ENCODE results near the gene LRRTM4. TPM values are rescaled to one million over a fixed set of nuclear protein-coding genes. Genes with fewer than 3 reads are reported as not detected.
A peak's percentile ranks its signal among the peaks of the same experiment; 100 is the strongest.
"Not testable (repeated sequence)": the region's sequence is repeated elsewhere in the genome, so short reads cannot be mapped to it uniquely, and the experiment has no call there.

The LRRTM4 gene
- total and polyA plus RNA-seq, 2 of the 13 experiments (the other 11 are each of a cell fraction or from before 2014, with no cell fraction given): 1.2 TPM

- H3K9ac ChIP-seq (ENCODE audit: insufficient read depth, low read depth, low read length): no peak overlapping the region
- no peak overlapping the region for H3K27ac ChIP-seq (ENCODE audit: extremely low read length, insufficient read depth, low read length)
- ChIA-PET CTCF (ENCODE audit: low intra/inter-chr PET ratio, low total read pairs) (no interaction called here), POLR2A (no interaction called here)
- H3K9me3 ChIP-seq (ENCODE audit: low read length): no peaks in the 10 kb centered on the region
- WGBS (ENCODE audit: low lambda C conversion rate): 11% methylated on average over 2 of the region's 2 CpGs
- no peak overlapping the region for H3K4me2 ChIP-seq (ENCODE audit: low read depth, low read length)
- no peaks in the 10 kb centered on the region for H3K4me1 ChIP-seq (ENCODE audit: insufficient read depth, low read length)
- intact Hi-C loops (cut with micrococcal nuclease; ENCODE audit: unreplicated experiment) (no loop called here), in situ Hi-C loops (cut with HindIII; ENCODE audit: extremely low pct_ligation_motif_present, low pct_unique_long_range_greater_than_20kb) (no loop called here)
- no peak for DNase-seq (ENCODE audit: low spot score)
- no peak overlapping the region for H3K4me3 ChIP-seq (replicated peaks in 1 of 3; ENCODE audit: insufficient read depth in 1 of 3, low read depth in 2 of 3, low read length in 3 of 3)
- ATAC-seq: no peak
- no TSS peak for BruUV-seq (replicated peaks)
- no peak for FAIRE-seq
- no peaks in the 10 kb centered on the region for H3K27me3 ChIP-seq (ENCODE audit: control insufficient read depth in 1 of 2, insufficient read depth in 2 of 2, low read length in 2 of 2)
- H3K36me3 ChIP-seq (replicated peaks in 1 of 2; ENCODE audit: control insufficient read depth in 1 of 2, insufficient read depth in 2 of 2, low read length in 2 of 2): no peaks in the 10 kb centered on the region
- no peaks in the 10 kb centered on the region for H4K20me1 ChIP-seq (ENCODE audit: insufficient read depth, low read length)
- H3K79me2 ChIP-seq (ENCODE audit: insufficient read depth, low read length): no peaks in the 10 kb centered on the region
- no peak overlapping the region for H2AFZ ChIP-seq (ENCODE audit: low read length)
- TF ChIP-seq CREB1 (IDR thresholded peaks at IDR 0.05): peak; percentile 32; the same call in 1 of the 2 replicates
- no peak for TF ChIP-seq CREB1 (CRISPR knock-in tag; IDR thresholded peaks at IDR 0.05)
- no peak for TF ChIP-seq ZNF468 (CRISPR knock-in tag; IDR thresholded peaks at IDR 0.05)
- TF ChIP-seq EED (CRISPR knock-in tag; IDR thresholded peaks at IDR 0.05): no peak
Observed at GRCh38 chr2:77099961-77100360, 422.2 kb downstream of the LRRTM4 start.

- H3K27me3 ChIP-seq (ENCODE audit: control insufficient read depth in 1 of 2, insufficient read depth in 2 of 2, low read length in 2 of 2); H3K9me3 ChIP-seq (ENCODE audit: low read length); CTCF ChIA-PET (ENCODE audit: low intra/inter-chr PET ratio, low total read pairs); intact Hi-C loops (cut with micrococcal nuclease; ENCODE audit: unreplicated experiment); DNase-seq (ENCODE audit: low spot score); H2AFZ ChIP-seq (ENCODE audit: low read length); H3K4me3 ChIP-seq (replicated peaks in 1 of 3; ENCODE audit: insufficient read depth in 1 of 3, low read depth in 2 of 3, low read length in 3 of 3); BruUV-seq (replicated peaks); H3K27ac ChIP-seq (ENCODE audit: extremely low read length, insufficient read depth, low read length); FAIRE-seq; H3K4me2 ChIP-seq (ENCODE audit: low read depth, low read length); H4K20me1 ChIP-seq (ENCODE audit: insufficient read depth, low read length); ATAC-seq; H3K4me1 ChIP-seq (ENCODE audit: insufficient read depth, low read length); H3K36me3 ChIP-seq (replicated peaks in 1 of 2; ENCODE audit: control insufficient read depth in 1 of 2, insufficient read depth in 2 of 2, low read length in 2 of 2); POLR2A ChIA-PET; H3K79me2 ChIP-seq (ENCODE audit: insufficient read depth, low read length); in situ Hi-C loops (cut with HindIII; ENCODE audit: extremely low pct_ligation_motif_present, low pct_unique_long_range_greater_than_20kb); H3K9ac ChIP-seq (ENCODE audit: insufficient read depth, low read depth, low read length): not testable (repeated sequence)
- 4% methylated on average over 8 of the region's 8 CpGs for WGBS (ENCODE audit: low lambda C conversion rate)
Observed at GRCh38 chr2:77095525-77095924, 426.7 kb downstream of the LRRTM4 start.
